ENCODE data around the gene SNX15.
A peak's percentile ranks its signal among the peaks of the same experiment; 100 is the strongest.
"Not testable (repeated sequence)": the region's sequence is repeated elsewhere in the genome, so short reads cannot be mapped to it uniquely, and the experiment has no call there.

Gene SNX15

GRCh38 chr11:65016705-65017104 lies 10.5 kb upstream of the SNX15 start:
- TF ChIP-seq CTCF (conservative IDR thresholded peaks at IDR 0.05; ENCODE audit: low read depth, low read length), result no peak
- no peak for DNase-seq (ENCODE audit: low read depth)
- H3K4me3 ChIP-seq (ENCODE audit: low read length), result no peak overlapping the region

GRCh38 chr11:65017937-65018336 lies 9.3 kb upstream of the SNX15 start:
- DNase-seq (ENCODE audit: low read depth), result no peak
- H3K4me3 ChIP-seq (ENCODE audit: low read length), result no peak overlapping the region
- no peak for TF ChIP-seq CTCF (conservative IDR thresholded peaks at IDR 0.05; ENCODE audit: low read depth, low read length)

GRCh38 chr11:65019824-65020223 lies 7.4 kb upstream of the SNX15 start:
- H3K4me3 ChIP-seq (ENCODE audit: low read length), result no peak overlapping the region
- TF ChIP-seq CTCF (conservative IDR thresholded peaks at IDR 0.05; ENCODE audit: low read depth, low read length), result no peak

GRCh38 chr11:65021003-65021402 lies 6.2 kb upstream of the SNX15 start:
- no peak for DNase-seq (ENCODE audit: low read depth)
- no peak overlapping the region for H3K4me3 ChIP-seq (ENCODE audit: low read length)
- no peak for TF ChIP-seq CTCF (conservative IDR thresholded peaks at IDR 0.05; ENCODE audit: low read depth, low read length)

More at GRCh38 chr11:65019824-65020223, 7.4 kb upstream of the SNX15 start:
- no peak for DNase-seq (ENCODE audit: low read depth)

- TF ChIP-seq CTCF (conservative IDR thresholded peaks at IDR 0.05; ENCODE audit: low read depth, low read length), result no peak
- DNase-seq (ENCODE audit: low read depth), result no peak
Measured at GRCh38 chr11:65021509-65021908, 5.7 kb upstream of the SNX15 start.

GRCh38 chr11:65023502-65023901 lies 3.7 kb upstream of the SNX15 start:
- H3K4me3 ChIP-seq (ENCODE audit: low read length); DNase-seq (ENCODE audit: low read depth): not testable (repeated sequence)

More at GRCh38 chr11:65021509-65021908, 5.7 kb upstream of the SNX15 start:
- no peak overlapping the region for H3K4me3 ChIP-seq (ENCODE audit: low read length)

- no peak for DNase-seq (ENCODE audit: low read depth)
- H3K4me3 ChIP-seq (ENCODE audit: low read length), result peak overlapping the region; percentile 62
- TF ChIP-seq CTCF (conservative IDR thresholded peaks at IDR 0.05; ENCODE audit: low read depth, low read length), result no peak
Measured at GRCh38 chr11:65026810-65027209, 429 bp upstream of the SNX15 start.

- no peak for TF ChIP-seq CTCF (conservative IDR thresholded peaks at IDR 0.05; ENCODE audit: low read depth, low read length)
- no peak for DNase-seq (ENCODE audit: low read depth)
- no peak overlapping the region for H3K4me3 ChIP-seq (ENCODE audit: low read length)
Measured at GRCh38 chr11:65032216-65032615, 5.0 kb downstream of the SNX15 start.

Measured in retinal pigment epithelial cell (primary cell).